Heart right ventricle (tissue), 16 donors: ENCODE data around the gene FAM222A. TPM values are rescaled to one million over a fixed set of nuclear protein-coding genes. Genes with fewer than 3 reads are reported as not detected.

Source experiments
- ATAC-seq, 8 donors: fragments of 200-7000 bp; cut with Tn5 transposase; one replicate each; pipeline ENCODE4 v1.9.1; 2020; ENCODE audit warnings: mild to moderate bottlenecking in 8 of 8, moderate library complexity in 8 of 8, moderate number of reproducible peaks in 1 of 8
- DNase-seq, 2 donors: peaks; one replicate each; pipeline ENCODE4 v3.0.0-alpha.2; 2020
- H3K27ac ChIP-seq, 10 donors: fragments of 200-600 bp; sonication (generic) in 2 of 10; one replicate each; pipeline versions ENCODE4 v1.5.0 to v1.8.0; 2020 to 2022; ENCODE audit warnings: mild to moderate bottlenecking in 3 of 10
- H3K27me3 ChIP-seq, 7 donors: fragments of 200-600 bp; one replicate each; pipeline ENCODE4 v1.8.0; 2021 to 2022; ENCODE audit warnings: mild to moderate bottlenecking in 2 of 7
- H3K36me3 ChIP-seq, 9 donors: fragments of 200-600 bp; sonication (generic) in 1 of 9; one replicate each; pipeline versions ENCODE4 v1.5.0 to v1.8.0; 2020 to 2022; ENCODE audit warnings: mild to moderate bottlenecking in 2 of 9
- H3K4me1 ChIP-seq, 9 donors: fragments of 200-600 bp; sonication (generic) in 1 of 9; one replicate each; pipeline versions ENCODE4 v1.5.0 to v1.8.0; 2020 to 2022; ENCODE audit warnings: mild to moderate bottlenecking in 4 of 9
- H3K4me3 ChIP-seq, 10 donors: fragments of 200-600 bp; sonication (generic) in 2 of 10; one replicate each; pipeline versions ENCODE4 v1.5.0 to v1.8.0; 2020 to 2022; ENCODE audit warnings: mild to moderate bottlenecking in 7 of 10, moderate library complexity in 2 of 10
- H3K9me3 ChIP-seq, 11 donors: fragments of 200-600 bp in 10 of 11; sonication (generic) in 2 of 11; one replicate each; pipeline versions ENCODE4 v1.5.0 to v1.8.0; 2013 to 2022; ENCODE audit warnings: mild to moderate bottlenecking in 2 of 11, control low read depth in 1 of 11, moderate library complexity in 1 of 11
- CTCF ChIP-seq, 9 donors: fragments of 200-600 bp; sonication (generic) in 2 of 9; IDR thresholded peaks; one replicate each; pipeline versions ENCODE4 v1.5.0 to v1.8.0; 2021 to 2022; ENCODE audit warnings: antibody characterized with exemption in 9 of 9, mild to moderate bottlenecking in 5 of 9, moderate library complexity in 1 of 9
- WGBS, 2 donors: extraction: QIAGEN DNeasy Blood & Tissue Kit; methylation state at CpG; one replicate each; pipeline ENCODE4 v1.1.7; 2013; ENCODE audit warnings: inconsistent platforms in 1 of 2; 5-methylcytosine and 5-hydroxymethylcytosine counted together
- intact Hi-C, 10 donors: fragments of 100-400 bp; cut with DNase I; formaldehyde crosslinking; loops; one replicate each; pipeline versions ENCODE4 v1.11.1 to v1.14.2; 2022
- polyA plus RNA-seq, 2 donors: library from polyadenylated mRNA; stranded (reverse); fragments of 200-250 nt; gene quantifications; one replicate each; pipeline ENCODE4 v1.2.3, GENCODE V29; 2013
- total RNA-seq, 10 donors: library from RNA; stranded (reverse); fragmentation: NEBNext Ultra II Directional in 3 of 10; extraction: Animal tissue kit (Norgen Biotek cat#: 25700) in 3 of 10; gene quantifications; one replicate each; pipeline versions ENCODE4 v1.2.1 to v1.2.4, GENCODE V29; 2021 to 2023
- donor health status: Arrhythmogenic right ventricular cardiomyopathy.
- donor health status: ischemic (EF 13 %, LVEDD 7.1; RV severe dilation, severe dysfunction).
- donor health status: healthy with polysubstance abuse.
- donor health status: DM: no; HTN: yes; CAD: no.
- donor health status: DM: no; HTN: no; CAD: no.
- donor health status: ischemic (EF 25% LVEDD 6.9; RV normal size, moderate dysfunction).
- donor health status: ischemic (EF 25% LVEDD 5.7; RV mildly dilated, moderate dysfunction).
- donor health status: healthy.
- donor health status: DM: yes; HTN: yes; CAD: no.
- donor health status: Ischemic cardiomyopathy.
- donor health status: ischemic (EF 35%, LVEDD 5.7; RV mildly dilated, moderate dysfunction).
- donor health status: nonischemic (EF 11% LVEDD 7.7; RV severe dilation, severe dysfunction).
- donor health status: DM: yes; HTN: yes; CAD: no.
- donor health status: PGD.
- donor health status: ischemic (EF 29% LVEDD 5.4; RV normal size, mild dysfunction).
- donor health status: nonischemic (EF 23%, LVEDD 6.1; RV moderate dilation, normal function).

FAM222A gene
- total and polyA plus RNA-seq, 12 donors = 2.7 to 26.0 (median 7.0) TPM

- H3K9me3 ChIP-seq = no peaks in the 10 kb centered on the region
- TF ChIP-seq CTCF (IDR thresholded peaks at IDR 0.05) = no peak
- H3K27ac ChIP-seq = no peak overlapping the region
- WGBS, 2 donors = 54 to 59% methylated on average over 12 of the region's 12 CpGs
- peaks cover 0 to 20% (median 0%) of the 10 kb centered on the region in 7 donors for H3K27me3 ChIP-seq
- DNase-seq (peak in 1 of 2 donors; percentile 1), ATAC-seq (peak in 2 of 8 donors; percentile 7 to 38)
- no peak overlapping the region for H3K4me3 ChIP-seq
- peaks cover 0 to 30% (median 14%) of the 10 kb centered on the region in 9 donors for H3K4me1 ChIP-seq
- intact Hi-C loops = loop anchor here in 1 of 10 donors (5.0 kb wide), 1 partner anchor 1408 kb away; no protein-coding TSS in a partner anchor
- no peaks in the 10 kb centered on the region for H3K36me3 ChIP-seq
These were observed 21.5 kb downstream of the FAM222A start for GRCh38 chr12:109735051-109735521.

GRCh38 chr12:109735825-109736551, 22.4 kb downstream of the FAM222A start:
- H3K4me1 ChIP-seq = peaks cover 0 to 36% (median 17%) of the 10 kb centered on the region in 9 donors
- H3K4me3 ChIP-seq = no peak overlapping the region
- H3K9me3 ChIP-seq = no peaks in the 10 kb centered on the region
- H3K27me3 ChIP-seq = peaks cover 0 to 20% (median 0%) of the 10 kb centered on the region in 7 donors
- DNase-seq (peak in 1 of 2 donors; percentile 61), ATAC-seq (peak; percentile 32 to 78 (median 58))
- TF ChIP-seq CTCF (IDR thresholded peaks at IDR 0.05) = no peak
- no peak overlapping the region for H3K27ac ChIP-seq
- 56 to 61% methylated on average over 9 of the region's 9 CpGs for WGBS, 2 donors
- H3K36me3 ChIP-seq = no peaks in the 10 kb centered on the region
- intact Hi-C loops = loop anchor here in 1 of 10 donors (5.0 kb wide), 1 partner anchor 1409 kb away; no protein-coding TSS in a partner anchor

GRCh38 chr12:109736552-109737108, 23.0 kb downstream of the FAM222A start:
- 25 to 35% methylated on average over 12 of the region's 12 CpGs for WGBS, 2 donors
- H3K9me3 ChIP-seq = no peaks in the 10 kb centered on the region
- H3K27ac ChIP-seq = no peak overlapping the region
- intact Hi-C loops = loop anchor here in 1 of 10 donors (5.0 kb wide), 1 partner anchor 1409 kb away; no protein-coding TSS in a partner anchor
- DNase-seq = peak in 1 of 2 donors; percentile 21
- ATAC-seq = peak in 7 of 8 donors; percentile 24 to 68 (median 57)
- no peaks in the 10 kb centered on the region for H3K36me3 ChIP-seq
- no peak overlapping the region for H3K4me3 ChIP-seq
- H3K27me3 ChIP-seq = peaks cover 0 to 20% (median 0%) of the 10 kb centered on the region in 7 donors
- peaks cover 0 to 36% (median 17%) of the 10 kb centered on the region in 9 donors for H3K4me1 ChIP-seq
- no peak for TF ChIP-seq CTCF (IDR thresholded peaks at IDR 0.05)

- no peak for TF ChIP-seq CTCF (IDR thresholded peaks at IDR 0.05)
- Histone ChIP-seq H3K9me3 (no peaks in the 10 kb centered on the region), H3K27me3 (peaks cover 0 to 20% (median 0%) of the 10 kb centered on the region in 7 donors), H3K4me3 (no peak overlapping the region), H3K36me3 (no peaks in the 10 kb centered on the region), H3K27ac (no peak overlapping the region), H3K4me1 (peaks cover 0 to 36% (median 17%) of the 10 kb centered on the region in 9 donors)
- 10 to 17% methylated on average over 1 of the region's 1 CpG for WGBS, 2 donors
- intact Hi-C loops = loop anchor here in 1 of 10 donors (5.0 kb wide), 1 partner anchor 1410 kb away; no protein-coding TSS in a partner anchor
- no peak for DNase-seq
- ATAC-seq = no peak
These were observed 23.5 kb downstream of the FAM222A start for GRCh38 chr12:109737126-109737525.
